ENCODE results near the gene PDZRN3.

- TF ChIP-seq CTCF (IDR thresholded peaks at IDR 0.05) = no peak
- no peak for TF ChIP-seq SIN3A (IDR thresholded peaks at IDR 0.05; ENCODE audit: borderline replicate concordance, insufficient read depth, low read depth, low read length)
- no peak for TF ChIP-seq POLR2AphosphoS5 (IDR thresholded peaks at IDR 0.05; ENCODE audit: low read depth, low read length)
- TF ChIP-seq TCF7L2 (IDR thresholded peaks at IDR 0.05; ENCODE audit: low read depth, low read length) = no peak
- TF ChIP-seq REST (IDR thresholded peaks at IDR 0.05; ENCODE audit: insufficient read depth in 1 of 2, low read depth in 2 of 2, low read length in 1 of 2) = no peak
These were observed 273.7 kb downstream of the PDZRN3 start for GRCh38 chr3:73350996-73351395.
